Esophagus squamous epithelium (tissue), 5 donors: ENCODE results near the gene OSBPL5. TPM values are rescaled to one million over a fixed set of nuclear protein-coding genes. Genes with fewer than 3 reads are reported as not detected.
"Not testable (repeated sequence)": the region's sequence is repeated elsewhere in the genome, so short reads cannot be mapped to it uniquely, and the experiment has no call there.

Experiments
- DNase-seq: peaks from one replicate; lab custom pipeline; 2025; lab: John Stamatoyannopoulos, UW
- H3K27ac ChIP-seq, 4 donors: fragments of 200-600 bp; sonication (generic); one replicate each; pipeline ENCODE4 v1.5.1; 2016 to 2019; ENCODE audit warnings: mild to moderate bottlenecking in 1 of 4
- H3K27me3 ChIP-seq, 4 donors: fragments of 200-600 bp; sonication (generic); 1 replicate in 3 of 4; 2 replicates in 1 of 4; pipeline versions ENCODE4 v1.5.1 to v1.6.0; 2017 to 2021; ENCODE audit warnings: antibody characterized with exemption in 1 of 4
- H3K36me3 ChIP-seq, 3 donors: fragments of 200-600 bp; sonication (generic); one replicate each; pipeline ENCODE4 v1.5.1; 2016 to 2019
- H3K4me1 ChIP-seq, 3 donors: fragments of 200-600 bp; sonication (generic); one replicate each; pipeline ENCODE4 v1.5.1; 2017 to 2019
- H3K4me3 ChIP-seq, 4 donors: fragments of 200-600 bp; sonication (generic); 1 replicate in 3 of 4; 2 replicates in 1 of 4; pipeline ENCODE4 v1.5.1; 2016 to 2019; ENCODE audit warnings: mild to moderate bottlenecking in 2 of 4, moderate library complexity in 1 of 4
- H3K9me3 ChIP-seq, 3 donors: fragments of 200-600 bp; sonication (generic); one replicate each; pipeline ENCODE4 v1.5.1; 2016 to 2019
- CTCF ChIP-seq, 6 experiments: fragments of 450-650 bp in 4 of 6; fragments of 200-600 bp in 2 of 6; sonication (generic) in 2 of 6; IDR thresholded peaks; one replicate each; pipeline ENCODE4 v1.5.1; 2016 to 2019; ENCODE audit warnings: antibody characterized with exemption in 6 of 6, mild to moderate bottlenecking in 4 of 6, moderate library complexity in 4 of 6
- POLR2A ChIP-seq, 4 donors: fragments of 450-650 bp; IDR thresholded peaks; one replicate each; pipeline ENCODE4 v1.6.1; 2017; ENCODE audit warnings: antibody characterized with exemption in 4 of 4, mild to moderate bottlenecking in 4 of 4, moderate library complexity in 3 of 4
- WGBS, 2 donors: methylation state at CpG; one replicate each; pipeline ENCODE4 v1.1.5; 2018; 5-methylcytosine and 5-hydroxymethylcytosine counted together
- intact Hi-C: fragments of 100-400 bp; cut with DNase I; formaldehyde crosslinking; loops from one replicate; pipeline ENCODE4 v1.15.0; 2022
- total RNA-seq, 4 donors: library from RNA; depleted of rRNA; stranded (reverse); fragments of >200 nt; gene quantifications; one replicate each; pipeline ENCODE4 v1.1.0, GENCODE V29; 2016
- donor health status: DM: yes; HTN: yes; CAD: no.

The OSBPL5 gene
- total RNA-seq, 4 donors from 2014 or later = 11.9 to 30.9 (median 17.9) TPM

- no peak for DNase-seq
- Histone ChIP-seq H3K36me3 (no peaks in the 10 kb centered on the region), H3K9me3 (no peaks in the 10 kb centered on the region), H3K4me1 (no peaks in the 10 kb centered on the region), H3K27ac (no peak overlapping the region), H3K4me3 (no peak overlapping the region), H3K27me3 (peaks cover 0 to 7% (median 0%) of the 10 kb centered on the region in 4 donors)
- no peak for TF ChIP-seq POLR2A (IDR thresholded peaks at IDR 0.05)
- TF ChIP-seq CTCF (IDR thresholded peaks at IDR 0.05) = no peak
- 80 to 86% methylated on average over 7 to 8 of the region's 8 CpGs for WGBS, 2 donors
- intact Hi-C loops = no loop called here
These were observed 95.7 kb downstream of the OSBPL5 start for GRCh38 chr11:3069425-3069824.

- H3K27ac ChIP-seq, H3K4me1 ChIP-seq, H3K27me3 ChIP-seq, H3K4me3 ChIP-seq, intact Hi-C loops, H3K36me3 ChIP-seq, H3K9me3 ChIP-seq, DNase-seq: not testable (repeated sequence)
- WGBS, 2 donors = 92 to 100% methylated on average over 2 of the region's 3 CpGs
These were observed 98.8 kb downstream of the OSBPL5 start for GRCh38 chr11:3066308-3066707.

- H3K36me3 ChIP-seq, H3K27ac ChIP-seq, H3K4me1 ChIP-seq, intact Hi-C loops, H3K4me3 ChIP-seq, DNase-seq, H3K9me3 ChIP-seq, H3K27me3 ChIP-seq: not testable (repeated sequence)
- 84 to 89% methylated on average over 5 to 6 of the region's 6 CpGs for WGBS, 2 donors
These were observed 100.4 kb downstream of the OSBPL5 start for GRCh38 chr11:3064709-3065108.

- intact Hi-C loops = not testable (repeated sequence)
- WGBS, 2 donors = 44 to 63% methylated on average over 8 of the region's 8 CpGs
These were observed 101.2 kb downstream of the OSBPL5 start for GRCh38 chr11:3063876-3064275.

GRCh38 chr11:3063432-3063831 lies 101.7 kb downstream of the OSBPL5 start:
- WGBS, 2 donors = 85 to 90% methylated on average over 4 of the region's 4 CpGs
- DNase-seq, H3K36me3 ChIP-seq, H3K4me1 ChIP-seq, H3K4me3 ChIP-seq, H3K27ac ChIP-seq, H3K9me3 ChIP-seq, H3K27me3 ChIP-seq, intact Hi-C loops: not testable (repeated sequence)

More at GRCh38 chr11:3063876-3064275, 101.2 kb downstream of the OSBPL5 start:
- not testable (repeated sequence) for H3K27ac ChIP-seq, DNase-seq, H3K27me3 ChIP-seq, H3K4me3 ChIP-seq, H3K36me3 ChIP-seq, H3K4me1 ChIP-seq, H3K9me3 ChIP-seq

- no peak for DNase-seq
- Histone ChIP-seq H3K9me3 (no peaks in the 10 kb centered on the region), H3K4me1 (peaks cover 16 to 29% (median 17%) of the 10 kb centered on the region in 3 donors), H3K4me3 (no peak overlapping the region), H3K36me3 (no peaks in the 10 kb centered on the region), H3K27ac (no peak overlapping the region), H3K27me3 (no peaks in the 10 kb centered on the region)
- 82 to 85% methylated on average over 5 to 8 of the region's 11 CpGs for WGBS, 2 donors
- TF ChIP-seq POLR2A (IDR thresholded peaks at IDR 0.05) = no peak
- TF ChIP-seq CTCF (IDR thresholded peaks at IDR 0.05) = no peak
- intact Hi-C loops = no loop called here
These were observed 104.6 kb downstream of the OSBPL5 start for GRCh38 chr11:3060436-3061025.

- Histone ChIP-seq H3K4me3 (no peak overlapping the region), H3K9me3 (no peaks in the 10 kb centered on the region), H3K27ac (peak overlapping the region in 3 of 4 donors; percentile 32 to 46 (median 35)), H3K36me3 (peaks cover 0 to 10% (median 5%) of the 10 kb centered on the region in 3 donors), H3K4me1 (peaks cover 16 to 40% (median 17%) of the 10 kb centered on the region in 3 donors), H3K27me3 (no peaks in the 10 kb centered on the region)
- intact Hi-C loops = no loop called here
- no peak for TF ChIP-seq POLR2A (IDR thresholded peaks at IDR 0.05)
- no peak for TF ChIP-seq CTCF (IDR thresholded peaks at IDR 0.05)
- no peak for DNase-seq
- 66 to 76% methylated on average over 4 to 9 of the region's 13 CpGs for WGBS, 2 donors
These were observed 106.1 kb downstream of the OSBPL5 start for GRCh38 chr11:3058753-3059664.
